ENCODE measurements around the gene KRT20. TPM values are rescaled to one million over a fixed set of nuclear protein-coding genes. Genes with fewer than 3 reads are reported as not detected.

The KRT20 gene
- total and polyA plus RNA-seq, 9 donors: 0.05 to 4.2 (median 0.52) TPM; not detected in 5

DNA sequence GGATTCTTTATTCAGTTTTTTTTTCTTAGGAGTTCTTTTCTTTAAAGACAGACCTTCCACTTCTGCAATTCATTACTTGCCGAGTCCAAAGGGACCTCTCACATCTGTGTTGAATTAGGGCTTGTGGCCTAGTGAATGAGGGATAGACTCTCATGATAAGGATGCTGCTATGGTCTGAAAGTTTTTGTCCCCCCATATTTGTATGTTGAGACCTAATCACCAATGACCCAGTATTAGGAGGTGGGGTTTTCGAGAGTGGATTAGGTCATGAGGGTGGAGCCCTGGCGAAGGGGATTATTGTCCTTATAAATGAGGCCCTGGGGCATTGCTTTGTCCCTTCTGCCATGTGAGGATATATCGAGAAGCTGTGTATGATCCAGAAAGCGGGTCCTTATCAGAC, 27.5 kb downstream of the KRT20 start:
- Histone ChIP-seq H3K9me3 (no peaks in the 10 kb centered on the region), H3K36me3 (no peaks in the 10 kb centered on the region), H3K27me3 (no peaks in the 10 kb centered on the region), H3K4me3 (no peak overlapping the region), H3K4me1 (ENCODE audit: insufficient read depth) (peaks cover 2% of the 10 kb centered on the region), H3K27ac (no peak overlapping the region)
- DNase-seq: no peak
- TF ChIP-seq EP300 (IDR thresholded peaks at IDR 0.05) (no peak), POLR2A (IDR thresholded peaks at IDR 0.05) (no peak)
- TF ChIP-seq, protein P1, sequence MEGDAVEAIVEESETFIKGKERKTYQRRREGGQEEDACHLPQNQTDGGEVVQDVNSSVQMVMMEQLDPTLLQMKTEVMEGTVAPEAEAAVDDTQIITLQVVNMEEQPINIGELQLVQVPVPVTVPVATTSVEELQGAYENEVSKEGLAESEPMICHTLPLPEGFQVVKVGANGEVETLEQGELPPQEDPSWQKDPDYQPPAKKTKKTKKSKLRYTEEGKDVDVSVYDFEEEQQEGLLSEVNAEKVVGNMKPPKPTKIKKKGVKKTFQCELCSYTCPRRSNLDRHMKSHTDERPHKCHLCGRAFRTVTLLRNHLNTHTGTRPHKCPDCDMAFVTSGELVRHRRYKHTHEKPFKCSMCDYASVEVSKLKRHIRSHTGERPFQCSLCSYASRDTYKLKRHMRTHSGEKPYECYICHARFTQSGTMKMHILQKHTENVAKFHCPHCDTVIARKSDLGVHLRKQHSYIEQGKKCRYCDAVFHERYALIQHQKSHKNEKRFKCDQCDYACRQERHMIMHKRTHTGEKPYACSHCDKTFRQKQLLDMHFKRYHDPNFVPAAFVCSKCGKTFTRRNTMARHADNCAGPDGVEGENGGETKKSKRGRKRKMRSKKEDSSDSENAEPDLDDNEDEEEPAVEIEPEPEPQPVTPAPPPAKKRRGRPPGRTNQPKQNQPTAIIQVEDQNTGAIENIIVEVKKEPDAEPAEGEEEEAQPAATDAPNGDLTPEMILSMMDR (IDR thresholded peaks at IDR 0.05): no peak
- intact Hi-C loops (cut with DNase I): loop anchor here in 1 of 4 donors (5.0 kb wide), 1 partner anchor 805 kb away; no protein-coding TSS in a partner anchor
- WGBS, 3 donors: 69 to 77% (median 76%) methylated on average over 5 of the region's 5 CpGs

DNA sequence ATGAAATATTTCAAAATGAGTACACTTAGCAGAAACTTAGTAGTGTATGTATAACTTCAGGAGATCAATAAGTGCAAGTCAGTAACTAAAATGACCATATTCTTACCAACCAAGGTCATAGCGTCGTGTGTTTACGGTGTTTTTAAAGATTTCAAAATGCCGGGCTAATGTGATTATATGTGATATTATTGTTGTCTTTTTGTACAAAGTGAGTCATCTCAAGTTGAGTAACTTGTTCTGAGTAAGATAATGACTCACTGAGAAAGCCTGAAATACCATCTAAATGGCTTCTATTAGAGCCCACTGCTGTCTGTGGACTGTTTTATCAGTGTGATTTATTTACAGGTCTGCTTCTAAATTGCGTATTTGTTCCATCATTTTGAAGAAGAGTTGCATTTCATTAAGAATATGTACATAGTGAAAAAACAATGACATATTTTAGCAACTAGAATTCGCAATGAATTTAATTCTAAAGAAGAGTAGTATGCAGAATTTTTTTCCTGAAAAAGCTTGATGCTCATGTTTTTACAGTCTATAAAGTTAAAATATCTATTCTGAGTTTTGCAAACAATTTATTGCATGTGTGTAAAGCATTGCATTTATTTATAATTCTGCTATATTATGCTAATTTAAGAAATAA, 30.7 kb downstream of the KRT20 start:
- TF ChIP-seq POLR2A (IDR thresholded peaks at IDR 0.05): no peak
- TF ChIP-seq, protein P1 (IDR thresholded peaks at IDR 0.05): no peak
- TF ChIP-seq EP300 (IDR thresholded peaks at IDR 0.05): no peak
- Histone ChIP-seq H3K4me3 (no peak overlapping the region), H3K27ac (no peak overlapping the region), H3K4me1 (ENCODE audit: insufficient read depth) (peaks cover 2% of the 10 kb centered on the region), H3K9me3 (no peaks in the 10 kb centered on the region), H3K27me3 (no peaks in the 10 kb centered on the region), H3K36me3 (no peaks in the 10 kb centered on the region)
- intact Hi-C loops (cut with DNase I): no loop called here
- WGBS, 3 donors: 17 to 23% (median 20%) methylated on average over 6 of the region's 6 CpGs
- no peak for DNase-seq

DNA sequence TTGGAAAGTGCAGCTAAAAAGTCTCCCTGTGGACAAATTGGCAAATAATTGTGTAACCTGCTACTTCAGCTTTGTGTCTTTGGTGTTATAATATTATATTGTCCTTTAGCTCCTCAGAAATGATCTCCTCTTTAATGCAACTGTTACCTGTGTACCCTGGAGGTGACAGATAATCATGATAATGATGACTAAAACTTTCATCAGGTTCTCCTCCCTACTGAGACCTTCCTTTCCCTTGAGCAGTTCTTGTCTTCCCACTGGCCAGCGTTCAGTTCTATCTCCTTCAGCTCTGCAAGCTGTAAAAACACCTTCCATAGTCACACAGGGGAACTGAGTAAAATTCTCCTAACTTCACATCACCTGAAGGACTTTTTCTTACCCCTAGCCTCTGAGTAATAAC, 32.7 kb downstream of the KRT20 start:
- H3K4me1 ChIP-seq (ENCODE audit: insufficient read depth): peaks cover 2% of the 10 kb centered on the region

DNA sequence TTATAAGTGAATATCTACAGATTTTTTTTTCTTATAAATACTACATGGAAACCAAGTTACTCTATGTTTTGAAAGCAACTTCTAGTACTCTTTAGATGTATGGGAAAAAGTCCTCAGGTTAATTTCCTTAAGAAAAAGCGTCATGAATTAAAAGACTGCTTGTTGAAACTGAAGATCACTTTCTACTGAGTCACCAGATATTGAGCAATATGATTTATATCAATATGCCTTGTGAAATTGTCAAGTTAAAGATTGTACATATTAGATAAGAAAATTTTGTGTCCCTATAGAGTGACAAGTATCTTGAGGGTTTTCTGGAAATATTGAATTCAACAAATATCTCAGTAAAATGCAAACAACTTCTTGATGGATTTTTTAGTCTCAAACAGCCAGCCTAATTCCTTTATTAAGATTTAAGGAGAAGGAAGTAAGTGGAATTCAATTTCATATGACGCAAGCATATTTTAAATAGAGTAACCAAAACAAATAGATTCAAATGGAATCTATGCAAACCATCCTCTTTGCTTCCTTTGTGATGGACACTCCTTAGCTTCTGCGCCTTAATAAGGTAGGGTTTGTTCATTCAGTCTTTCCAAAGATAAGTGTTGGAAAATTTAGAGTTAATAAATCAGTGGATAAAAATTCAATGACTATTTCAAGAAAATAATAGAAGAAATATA, 34.6 kb downstream of the KRT20 start:
- Histone ChIP-seq H3K9me3 (no peaks in the 10 kb centered on the region), H3K4me1 (ENCODE audit: insufficient read depth) (peaks cover 2% of the 10 kb centered on the region), H3K36me3 (no peaks in the 10 kb centered on the region), H3K4me3 (no peak overlapping the region), H3K27me3 (no peaks in the 10 kb centered on the region), H3K27ac (no peak overlapping the region)
- TF ChIP-seq, protein P1 (IDR thresholded peaks at IDR 0.05): no peak
- TF ChIP-seq EP300 (IDR thresholded peaks at IDR 0.05): no peak
- TF ChIP-seq POLR2A (IDR thresholded peaks at IDR 0.05): no peak
- no peak for DNase-seq
- 95 to 98% (median 95%) methylated on average over 3 of the region's 3 CpGs for WGBS, 3 donors
- intact Hi-C loops (cut with DNase I): no loop called here

More for the DNA sequence above, 32.7 kb downstream of the KRT20 start:
- no peaks in the 10 kb centered on the region for H3K36me3 ChIP-seq
- H3K27ac ChIP-seq: no peak overlapping the region
- intact Hi-C loops (cut with DNase I): no loop called here
- H3K27me3 ChIP-seq: no peaks in the 10 kb centered on the region
- no peak overlapping the region for H3K4me3 ChIP-seq
- DNase-seq: no peak
- 70 to 76% (median 74%) methylated on average over 1 of the region's 1 CpG for WGBS, 3 donors
- no peaks in the 10 kb centered on the region for H3K9me3 ChIP-seq
- TF ChIP-seq EP300 (IDR thresholded peaks at IDR 0.05) (no peak), POLR2A (IDR thresholded peaks at IDR 0.05) (no peak)
- TF ChIP-seq, protein P1 (IDR thresholded peaks at IDR 0.05): no peak
